ENCODE data around the gene TADA1. TPM values are rescaled to one million over a fixed set of nuclear protein-coding genes. Genes with fewer than 3 reads are reported as not detected.
"Not testable (repeated sequence)": the region's sequence is repeated elsewhere in the genome, so short reads cannot be mapped to it uniquely, and the experiment has no call there.

Gene TADA1
- total RNA-seq, 1 experiment from 2014 or later = 19.8 TPM

GRCh38 chr1:166895766-166896165 lies 19.7 kb upstream of the TADA1 start:
- no peak for DNase-seq (ENCODE audit: low read depth)

DNA sequence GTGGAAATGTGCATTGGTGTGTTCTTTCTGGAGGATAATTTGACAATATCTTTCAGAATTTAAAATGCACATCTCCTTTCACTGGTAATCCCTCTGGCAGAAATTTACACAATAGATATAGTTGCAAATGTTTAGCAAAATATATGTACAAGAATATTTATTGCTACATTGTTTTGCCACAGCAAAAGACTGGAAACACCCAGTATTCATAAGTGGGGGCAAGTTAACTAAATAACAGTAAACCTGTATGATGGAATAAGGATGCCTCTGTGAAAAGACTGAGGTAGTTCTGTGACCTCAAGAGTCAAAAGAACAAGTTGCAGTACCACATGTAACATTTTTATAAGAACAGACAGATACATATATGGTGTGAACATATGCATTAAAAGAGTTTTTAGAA lies 13.7 kb upstream of the TADA1 start:
- no peak for DNase-seq (ENCODE audit: low read depth)

GRCh38 chr1:166888373-166889111 lies 12.5 kb upstream of the TADA1 start:
- peak; percentile 15 for DNase-seq (ENCODE audit: low read depth)

- no peak for DNase-seq (ENCODE audit: low read depth)
These were observed 8.9 kb upstream of the TADA1 start for GRCh38 chr1:166884971-166885370.

DNA sequence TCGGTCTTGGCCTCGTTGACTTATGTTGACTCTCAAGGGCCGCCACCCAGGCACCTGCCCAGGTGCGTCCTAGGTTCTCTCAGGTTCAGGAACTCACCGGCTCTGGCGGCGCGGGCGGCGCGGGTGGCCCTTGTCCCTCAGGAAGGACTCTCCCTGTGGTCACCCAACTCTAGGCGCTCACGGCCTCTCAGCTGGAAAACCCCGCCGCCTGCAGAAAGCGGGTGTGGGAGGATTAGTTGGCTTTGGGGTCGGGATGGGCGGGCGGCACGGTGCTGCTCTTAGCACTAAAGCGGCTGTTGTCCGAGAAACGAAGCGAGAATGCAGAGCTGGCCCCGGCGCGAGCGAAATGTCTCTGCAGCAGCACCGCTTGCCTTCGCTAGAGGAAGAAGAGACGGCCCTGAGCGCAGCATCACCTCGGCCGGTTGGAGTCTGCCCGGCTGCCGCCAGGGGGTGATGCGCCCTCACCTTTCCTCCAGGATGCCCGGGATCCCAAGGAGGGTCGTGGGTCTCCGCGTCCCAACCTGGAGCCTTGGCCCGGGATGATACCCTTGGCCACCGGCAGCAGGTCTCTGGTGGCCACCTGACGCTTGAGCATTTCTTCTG lies 8.1 kb upstream of the TADA1 start:
- DNase-seq (ENCODE audit: low read depth) = peak; percentile 63

GRCh38 chr1:166882893-166883292 lies 6.8 kb upstream of the TADA1 start:
- DNase-seq (ENCODE audit: low read depth) = no peak

DNA sequence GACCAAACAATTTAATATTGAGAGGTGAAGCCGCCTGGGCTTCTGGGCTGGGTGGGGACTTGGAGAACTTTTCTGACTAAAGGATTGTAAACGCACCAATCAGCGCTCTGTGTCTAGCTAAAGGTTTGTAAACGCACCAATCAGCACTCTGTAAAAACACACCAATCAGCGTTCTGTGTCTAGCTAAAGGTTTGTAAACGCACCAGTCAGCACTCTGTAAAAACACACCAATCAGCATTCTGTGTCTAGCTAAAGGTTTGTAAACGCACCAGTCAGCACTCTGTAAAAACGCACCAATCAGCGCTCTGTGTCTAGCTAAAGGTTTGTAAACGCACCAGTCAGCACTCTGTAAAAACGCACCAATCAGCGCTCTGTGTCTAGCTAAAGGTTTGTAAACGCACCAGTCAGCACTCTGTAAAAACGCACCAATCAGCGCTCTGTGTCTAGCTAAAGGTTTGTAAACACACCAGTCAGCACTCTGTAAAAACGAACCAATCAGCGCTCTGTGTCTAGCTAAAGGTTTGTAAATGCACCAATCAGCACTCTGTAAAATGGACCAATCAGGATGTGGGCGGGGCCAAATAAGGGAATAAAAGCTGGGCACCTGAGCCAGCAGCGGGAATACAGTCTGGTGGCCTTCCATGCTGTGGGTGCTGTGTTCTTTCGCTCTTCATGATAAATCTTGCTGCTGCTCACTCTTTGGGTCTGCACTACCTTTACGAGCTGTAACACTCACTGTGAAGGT lies 2.3 kb upstream of the TADA1 start:
- not testable (repeated sequence) for DNase-seq (ENCODE audit: low read depth)

DNA sequence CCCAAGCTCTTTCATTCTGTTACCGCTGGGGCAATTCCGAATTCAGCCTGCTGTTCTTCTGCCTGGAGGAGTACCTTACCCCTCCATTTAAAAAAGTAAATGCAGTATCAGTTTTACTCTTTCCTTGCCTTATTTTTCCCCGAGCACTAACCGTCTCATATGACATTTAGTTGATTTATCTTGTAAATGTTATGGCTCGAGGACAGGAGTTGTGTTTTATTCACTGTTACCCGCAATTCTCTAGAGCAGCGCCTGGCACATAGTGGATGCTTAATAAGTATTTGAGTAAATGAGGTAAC lies 425 bp upstream of the TADA1 start:
- no peak for DNase-seq (ENCODE audit: low read depth)

DNA sequence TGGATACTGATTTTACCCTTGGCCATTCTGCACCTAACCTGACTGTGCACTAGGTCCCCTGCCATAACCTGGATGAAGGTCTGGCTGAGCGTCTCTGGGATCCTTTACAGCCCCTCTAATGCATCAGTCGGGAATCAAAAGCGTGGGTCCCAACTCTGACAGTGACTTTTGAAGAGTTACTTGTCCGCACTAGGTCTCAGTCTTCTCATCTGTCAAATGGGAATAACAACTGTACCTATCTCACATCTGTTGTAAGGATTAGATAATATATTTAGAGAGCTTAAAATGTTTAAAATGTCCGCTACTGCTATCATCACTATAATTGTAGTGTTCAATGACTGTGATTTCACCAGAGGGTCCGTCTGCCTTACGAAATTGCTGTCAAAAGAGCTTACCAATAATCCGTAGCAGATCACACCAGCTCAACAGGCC lies 746 bp downstream of the TADA1 start:
- no peak for DNase-seq (ENCODE audit: low read depth)

- no peak for DNase-seq (ENCODE audit: low read depth)
These were observed 1.6 kb downstream of the TADA1 start for GRCh38 chr1:166874464-166874863.

DNA sequence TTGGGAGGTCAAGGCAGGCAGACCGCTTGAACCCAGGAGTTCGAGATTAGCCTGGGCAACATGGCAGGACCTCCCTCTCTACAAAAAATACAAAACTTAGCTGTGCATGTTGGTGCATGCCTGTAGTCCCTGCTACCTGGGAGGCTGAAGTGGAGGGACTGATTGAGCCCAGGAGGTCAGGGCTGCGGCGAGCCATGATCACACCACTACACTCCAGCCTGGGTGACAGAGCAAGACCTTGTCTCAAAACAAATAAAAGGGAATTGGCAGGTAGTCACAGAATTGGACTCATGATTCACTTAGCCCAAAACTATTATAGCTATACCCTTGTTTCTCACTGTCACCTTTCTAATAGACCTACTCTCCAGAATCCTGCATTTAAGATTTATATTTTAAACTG lies 5.5 kb downstream of the TADA1 start:
- no peak for DNase-seq (ENCODE audit: low read depth)

GRCh38 chr1:166869318-166870099 lies 6.6 kb downstream of the TADA1 start:
- no peak for DNase-seq (ENCODE audit: low read depth)

DNA sequence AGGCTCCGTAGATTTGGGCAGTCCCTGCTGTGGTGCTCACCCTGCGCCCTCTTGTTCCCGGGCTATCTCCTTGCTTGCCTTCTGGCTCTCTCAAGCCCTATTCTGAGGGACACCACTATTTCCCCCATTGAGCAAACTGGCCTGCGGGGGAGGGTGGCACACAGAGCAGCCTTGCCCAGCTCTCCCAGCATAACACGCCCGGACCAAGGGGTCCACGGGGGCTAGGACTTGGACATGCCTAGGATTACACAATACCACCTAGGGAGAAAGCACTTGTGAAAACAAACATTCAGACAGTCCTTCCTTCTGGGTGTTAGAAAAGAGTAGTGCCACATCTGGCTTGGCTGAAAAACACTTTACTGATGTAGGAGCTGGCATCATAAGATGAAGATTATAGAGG lies 7.4 kb downstream of the TADA1 start:
- no peak for DNase-seq (ENCODE audit: low read depth)

DNA sequence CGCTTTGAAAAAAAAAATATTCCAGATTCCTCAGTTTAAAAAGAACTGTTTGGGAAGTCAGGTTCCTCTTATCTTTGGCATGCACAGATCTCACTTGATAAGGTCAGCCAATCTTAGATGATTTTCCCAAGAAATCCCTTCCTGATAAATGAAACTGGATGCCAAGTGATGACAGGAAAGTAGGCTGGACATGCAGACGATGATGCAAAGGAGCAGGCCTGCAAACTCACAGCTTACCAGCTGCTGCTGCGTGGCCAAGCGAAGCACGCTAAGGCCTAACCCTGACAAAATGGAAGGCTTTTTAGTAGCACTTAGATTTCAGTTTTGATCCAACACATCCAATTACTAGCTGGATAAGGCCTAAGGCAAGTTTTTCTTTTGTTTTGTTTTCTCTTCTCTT lies 10.1 kb downstream of the TADA1 start:
- DNase-seq (ENCODE audit: low read depth) = no peak

DNA sequence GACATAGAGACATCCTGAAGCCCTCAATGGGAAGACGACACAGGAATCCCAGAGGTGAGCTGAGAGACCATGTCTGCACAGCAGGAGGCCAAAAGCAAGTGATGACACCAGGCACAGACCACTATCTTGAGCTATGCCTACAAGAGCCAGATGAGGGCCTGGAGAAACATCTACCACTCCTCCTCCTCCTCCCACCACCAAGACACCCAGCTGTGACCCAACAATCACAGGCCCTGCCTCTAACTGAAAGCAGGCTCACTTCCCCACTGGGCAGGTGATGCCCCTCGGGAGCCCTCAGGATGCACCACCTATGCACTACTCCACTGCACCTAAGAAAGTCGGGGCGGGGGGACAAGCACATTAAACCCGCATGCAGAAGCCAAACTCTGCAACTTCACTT lies 16.5 kb downstream of the TADA1 start:
- no peak for DNase-seq (ENCODE audit: low read depth)

DNA sequence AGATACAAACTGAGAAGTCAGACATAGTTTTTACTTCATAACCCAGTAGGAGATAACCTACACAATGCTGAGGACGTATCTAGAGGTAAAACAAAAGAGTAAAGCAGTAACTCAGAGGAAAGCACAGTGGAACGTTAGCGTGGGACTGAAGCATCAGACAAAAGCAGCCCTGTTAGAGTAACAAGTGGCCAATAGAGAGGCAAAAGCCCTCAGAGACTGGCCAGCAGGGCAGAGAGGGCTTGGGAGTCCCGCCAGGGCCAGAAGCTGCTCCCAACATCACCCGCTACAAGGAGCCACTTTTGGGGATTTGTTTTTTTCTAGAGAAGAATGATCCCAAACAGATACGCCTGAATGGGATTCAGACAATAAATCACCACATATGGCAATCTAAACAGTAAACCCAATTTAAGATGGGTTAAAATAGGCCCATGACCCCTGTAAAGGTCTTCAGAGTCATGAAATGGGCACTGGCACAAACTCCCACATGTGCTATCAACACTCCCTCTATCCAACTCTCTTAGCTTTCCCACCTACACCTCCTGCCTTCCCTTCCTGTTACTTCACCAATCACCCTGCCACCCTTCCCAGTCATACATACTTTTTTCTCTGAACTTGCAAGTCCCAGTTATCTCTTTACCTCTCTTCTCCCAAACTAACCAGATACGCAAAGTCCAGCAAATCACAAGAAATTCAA lies 17.2 kb downstream of the TADA1 start:
- no peak for DNase-seq (ENCODE audit: low read depth)

- DNase-seq (ENCODE audit: low read depth) = no peak
These were observed 18.1 kb downstream of the TADA1 start for GRCh38 chr1:166857995-166858394.

GRCh38 chr1:166855558-166855957 lies 20.5 kb downstream of the TADA1 start:
- no peak for DNase-seq (ENCODE audit: low read depth)

- DNase-seq (ENCODE audit: low read depth) = no peak
These were observed 23.1 kb downstream of the TADA1 start for GRCh38 chr1:166852918-166853317.

DNA sequence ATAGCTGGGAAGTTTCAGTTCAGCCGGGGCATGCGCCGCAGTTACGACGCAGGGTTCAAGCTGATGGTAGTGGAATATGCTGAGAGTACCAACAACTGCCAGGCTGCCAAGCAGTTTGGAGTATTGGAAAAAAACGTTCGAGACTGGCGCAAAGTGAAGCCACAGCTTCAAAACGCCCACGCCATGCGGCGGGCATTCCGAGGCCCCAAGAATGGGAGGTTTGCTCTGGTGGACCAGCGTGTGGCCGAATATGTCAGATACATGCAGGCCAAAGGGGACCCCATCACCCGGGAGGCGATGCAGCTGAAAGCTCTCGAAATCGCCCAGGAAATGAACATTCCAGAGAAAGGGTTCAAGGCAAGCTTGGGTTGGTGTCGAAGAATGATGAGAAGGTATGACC lies 26.9 kb downstream of the TADA1 start:
- no peak for DNase-seq (ENCODE audit: low read depth)

GRCh38 chr1:166848193-166848592 lies 27.9 kb downstream of the TADA1 start:
- DNase-seq (ENCODE audit: low read depth) = no peak

- no peak for DNase-seq (ENCODE audit: low read depth)
These were observed 31.3 kb downstream of the TADA1 start for GRCh38 chr1:166844791-166845190.
